Activated CD8-positive, alpha-beta memory T cell treated with anti-CD3 and anti-CD28 coated beads, Interleukin-2, amount 50 U/mL, for 4 hours (primary cell): ENCODE measurements around the gene C22orf31.

Experiments
- DNase-seq: peaks from one replicate; pipeline ENCODE4 v3.0.0-alpha.2; 2020

The C22orf31 gene

DNA sequence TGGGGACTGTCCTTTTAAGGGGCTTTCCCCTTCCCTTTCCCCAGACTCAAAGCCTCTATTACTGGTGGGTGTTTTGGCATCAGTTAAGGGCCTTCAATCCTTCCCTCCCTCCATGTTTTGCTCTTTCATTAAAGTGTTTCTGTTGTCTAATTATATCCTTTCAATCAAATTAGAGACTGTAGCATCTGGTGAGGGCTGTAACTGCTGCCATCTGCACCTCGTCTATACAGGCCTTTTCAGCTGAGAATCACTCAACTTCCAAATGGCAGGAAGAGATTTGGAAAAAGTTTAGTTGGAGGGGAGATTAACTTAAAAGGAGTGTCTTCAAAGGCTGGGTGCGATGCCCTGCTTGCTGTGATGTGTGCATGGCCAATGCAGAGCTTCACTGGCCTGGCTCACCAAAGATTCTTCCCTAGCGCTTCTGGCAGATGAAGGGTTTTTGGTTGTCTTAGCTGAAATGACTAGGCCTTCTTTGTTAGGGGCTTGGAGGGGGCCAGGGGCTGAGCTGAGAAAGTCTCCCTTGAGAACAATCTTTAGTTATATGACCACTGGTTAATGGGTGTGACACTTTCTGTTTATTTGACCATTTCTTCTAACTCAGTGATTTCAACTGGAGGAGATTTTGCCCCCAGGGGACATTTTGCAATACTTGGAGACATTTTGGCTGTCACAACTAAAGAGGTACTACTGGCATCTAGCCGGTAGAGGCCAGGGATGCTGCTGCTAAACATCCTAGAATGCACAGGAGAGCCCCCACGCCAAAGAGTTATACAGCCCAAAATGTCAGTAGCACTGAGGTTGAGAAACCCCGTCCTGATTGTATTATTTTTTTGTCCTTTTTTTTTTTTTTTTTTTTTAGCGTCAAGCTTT is 18.7 kb upstream of the C22orf31 start:
- DNase-seq: no peak

DNA sequence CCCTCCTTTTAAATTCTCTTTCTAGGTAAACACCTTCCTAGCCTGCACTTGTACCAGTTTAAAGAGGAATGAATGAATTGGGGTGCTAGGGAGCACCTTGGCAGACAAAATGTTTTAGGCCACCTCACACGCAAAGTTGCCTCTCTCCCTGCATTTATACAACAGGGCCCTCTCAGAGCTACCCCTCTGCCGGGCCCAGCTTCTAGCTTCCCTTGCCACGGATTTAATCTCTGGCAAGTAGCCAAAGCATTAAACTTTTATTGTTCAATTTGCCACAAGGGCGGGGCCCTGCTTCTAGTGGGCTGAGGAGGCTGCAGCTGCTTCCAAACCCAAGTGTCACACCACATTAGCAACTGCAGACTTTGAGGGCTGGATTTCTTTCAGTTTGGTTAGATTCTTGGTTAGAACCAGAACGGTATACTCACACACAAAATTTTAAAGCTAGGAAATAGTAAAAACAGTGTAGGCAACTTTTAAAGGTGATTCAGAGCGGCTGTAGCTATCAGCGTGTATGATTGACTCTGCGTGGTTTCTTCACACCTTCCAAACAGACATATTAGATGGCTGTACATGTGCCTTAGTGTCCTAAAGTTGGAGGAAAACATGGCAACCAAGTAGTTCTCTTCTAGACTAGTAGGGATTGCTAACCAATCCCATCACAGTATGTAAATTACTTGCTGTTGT is 17.7 kb upstream of the C22orf31 start:
- no peak for DNase-seq

DNA sequence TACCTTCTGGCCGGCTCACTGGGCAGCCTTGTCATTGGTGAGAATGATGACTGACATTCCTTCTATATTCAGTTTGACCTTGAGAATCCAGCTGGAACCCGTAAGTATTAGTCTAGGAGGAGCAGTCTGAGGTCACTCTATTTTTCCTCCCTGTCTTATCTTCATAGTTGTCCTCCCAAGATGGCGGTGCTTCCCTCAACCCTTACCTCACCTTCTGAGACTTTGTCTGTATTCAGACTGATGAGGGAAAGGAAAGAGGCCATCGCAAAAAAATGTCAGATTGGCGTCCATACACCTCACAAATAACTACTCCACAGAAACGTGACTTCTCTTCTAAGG is 17.2 kb upstream of the C22orf31 start:
- DNase-seq: no peak

DNA sequence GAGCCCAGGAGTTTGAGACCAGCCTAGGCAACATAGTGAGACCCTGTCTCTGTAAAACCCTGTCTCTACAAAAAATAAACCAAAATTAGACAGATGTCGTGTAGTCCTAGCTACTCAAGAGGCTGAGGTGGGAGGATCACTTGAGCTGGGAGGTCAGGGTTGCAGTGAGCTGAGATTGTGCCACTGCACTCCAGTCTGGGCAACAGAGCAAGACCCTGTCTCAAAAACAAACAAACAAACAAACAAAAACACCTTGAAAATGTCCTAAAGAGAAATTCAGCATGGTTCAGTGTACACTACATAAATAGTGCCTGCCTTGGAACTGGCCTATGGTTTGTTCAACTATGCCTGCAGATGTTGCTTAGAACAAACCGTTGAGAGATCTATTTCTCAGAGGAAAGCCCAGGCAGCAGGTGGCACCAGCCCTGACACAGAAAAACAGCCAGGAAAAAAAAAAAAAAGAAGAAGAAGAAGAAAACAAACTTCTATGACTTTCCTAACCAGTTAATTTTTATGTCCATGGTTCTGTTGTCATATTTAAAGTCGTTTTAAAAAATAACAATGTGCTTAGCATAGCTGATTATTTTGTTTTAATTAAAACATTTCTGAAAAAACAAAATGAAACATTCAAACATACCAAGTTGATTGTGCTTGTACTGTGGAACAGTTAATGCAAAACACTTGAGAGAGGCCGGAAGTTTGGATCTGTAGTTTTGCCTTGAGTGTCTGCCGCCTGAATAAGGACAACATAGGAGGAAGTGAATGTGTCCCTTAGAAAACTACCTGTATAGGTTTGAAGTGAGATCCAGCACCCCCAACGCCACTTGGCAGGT is 16.6 kb upstream of the C22orf31 start:
- no peak for DNase-seq

DNA sequence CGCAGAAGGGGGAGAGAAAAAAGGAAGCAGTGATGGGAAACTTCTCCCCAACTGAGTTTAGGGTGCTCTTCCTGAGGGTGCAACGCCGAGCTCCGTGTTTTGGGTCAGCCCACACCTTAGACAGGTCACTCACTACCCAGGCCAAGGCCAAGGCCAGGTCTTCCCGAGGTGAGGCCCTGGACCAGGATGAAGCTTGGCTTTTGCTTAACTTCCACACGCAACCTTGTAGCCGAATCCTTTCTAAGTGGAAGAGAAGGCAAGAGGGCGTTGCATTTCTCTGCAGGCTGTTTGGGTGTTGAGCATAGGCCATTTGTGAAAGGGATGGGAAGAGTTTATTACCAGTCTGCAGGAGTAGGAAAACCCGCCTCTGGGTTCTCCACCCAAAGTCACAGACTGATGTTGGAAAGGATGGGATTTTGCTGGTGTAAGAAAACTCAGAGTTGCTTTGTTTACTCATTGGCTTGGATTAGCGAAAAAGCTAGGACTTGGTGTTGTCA is 12.7 kb upstream of the C22orf31 start:
- DNase-seq: no peak

DNA sequence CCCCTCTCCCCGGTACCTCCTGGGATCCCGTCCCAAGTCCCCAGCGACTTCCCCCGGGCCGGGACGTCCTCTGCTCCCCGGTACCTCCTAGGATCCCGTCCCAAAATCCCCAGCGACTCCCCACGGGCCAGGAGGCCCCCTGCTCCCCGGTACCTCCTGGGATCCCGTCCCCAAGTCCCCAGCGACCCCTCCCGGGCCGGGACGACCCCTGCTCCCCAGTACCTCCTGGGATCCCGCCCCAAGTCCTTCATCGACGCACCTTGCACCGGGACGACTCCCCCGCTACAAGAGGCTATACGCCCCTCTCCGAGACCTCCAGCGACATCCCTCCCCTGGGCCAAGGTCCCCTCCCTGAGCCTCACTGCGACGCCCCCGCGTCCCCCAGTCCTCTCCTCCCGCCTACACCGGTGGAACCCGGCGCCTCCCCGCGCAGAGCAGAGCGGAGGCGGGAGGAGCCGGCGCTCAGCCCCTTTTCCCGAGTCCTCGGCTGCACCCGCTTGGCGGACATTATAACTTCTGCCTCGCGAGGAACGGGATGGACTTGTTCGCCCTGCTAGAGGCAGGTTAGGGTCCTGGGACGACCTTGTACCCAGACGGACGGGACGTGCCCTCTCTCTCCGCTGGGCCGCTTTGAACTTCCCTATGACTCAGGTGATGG is 12.1 kb upstream of the C22orf31 start:
- DNase-seq: peak; percentile 35

DNA sequence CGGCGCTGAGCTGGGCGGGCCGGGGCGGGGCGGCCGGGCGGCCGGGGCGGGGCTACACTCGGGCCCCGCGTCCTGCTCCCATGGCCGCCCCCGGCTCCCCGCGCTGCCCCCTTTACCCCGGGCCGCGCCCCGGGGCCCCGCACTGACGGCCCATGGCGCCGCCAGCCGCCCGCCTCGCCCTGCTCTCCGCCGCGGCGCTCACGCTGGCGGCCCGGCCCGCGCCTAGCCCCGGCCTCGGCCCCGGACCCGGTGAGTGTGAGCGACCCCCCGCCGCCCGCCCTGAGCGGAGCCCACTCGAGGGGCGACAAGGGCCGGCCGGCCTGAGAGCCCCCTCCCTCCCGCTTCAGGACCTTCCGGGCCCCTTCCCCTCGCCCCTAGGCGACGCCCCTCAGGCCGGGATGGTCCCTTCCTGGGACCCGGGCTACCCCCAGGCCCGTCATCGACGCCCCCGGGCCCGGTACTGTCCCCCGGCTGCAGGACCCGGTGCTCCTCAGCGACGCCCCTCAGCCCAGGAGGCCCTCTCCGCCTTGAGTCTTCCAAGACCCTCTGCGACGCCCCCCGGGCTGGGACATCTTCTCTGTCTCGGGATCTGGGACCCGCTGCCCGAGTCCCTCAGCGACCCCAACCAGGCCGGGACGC is 11.5 kb upstream of the C22orf31 start, which contains the start of gene KREMEN1:
Gene KREMEN1, plus strand, starts transcription at position 57 of the 639 bp plus-strand sequence. Its CDS starts 96 bp downstream, at position 153.
- DNase-seq: no peak

DNA sequence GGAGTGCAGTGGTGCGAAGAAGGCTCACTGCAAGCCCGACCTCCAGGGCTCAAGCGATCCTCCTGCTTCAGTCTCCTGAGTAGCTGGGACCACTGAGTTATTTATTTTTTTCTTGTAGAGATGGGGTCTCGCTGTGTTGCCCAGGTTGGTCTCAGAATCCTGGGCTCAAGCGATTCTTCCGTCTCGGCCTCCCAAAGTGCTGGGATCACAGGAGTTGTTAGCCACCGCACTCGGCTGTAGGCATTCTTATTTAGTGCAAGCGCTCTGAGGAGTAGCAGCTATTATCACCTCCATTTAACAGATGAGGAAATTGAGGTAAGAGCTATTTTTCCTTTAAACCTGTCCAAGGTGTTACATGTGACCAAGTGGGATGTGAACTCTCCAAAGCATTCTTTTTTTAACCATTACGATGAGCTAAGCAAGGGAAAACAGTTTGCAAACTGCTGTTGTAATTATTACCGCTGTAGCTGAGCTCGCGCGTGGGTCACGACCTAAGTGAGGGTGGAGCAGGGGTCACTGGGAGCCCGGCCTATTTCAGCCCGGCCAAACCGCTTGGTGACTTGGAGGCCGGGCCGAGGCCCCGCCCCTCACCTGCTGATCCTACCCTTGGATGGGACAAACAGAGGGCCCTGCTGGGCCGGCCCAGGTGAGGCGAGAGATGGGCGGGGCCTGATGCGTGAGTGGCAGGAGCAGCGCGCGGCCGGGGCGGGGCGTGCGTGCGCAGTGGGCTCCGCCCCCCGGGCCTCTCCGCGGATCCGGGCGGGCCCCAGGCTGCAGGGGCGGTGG is 10.8 kb upstream of the C22orf31 start:
- peak; percentile 82 for DNase-seq

DNA sequence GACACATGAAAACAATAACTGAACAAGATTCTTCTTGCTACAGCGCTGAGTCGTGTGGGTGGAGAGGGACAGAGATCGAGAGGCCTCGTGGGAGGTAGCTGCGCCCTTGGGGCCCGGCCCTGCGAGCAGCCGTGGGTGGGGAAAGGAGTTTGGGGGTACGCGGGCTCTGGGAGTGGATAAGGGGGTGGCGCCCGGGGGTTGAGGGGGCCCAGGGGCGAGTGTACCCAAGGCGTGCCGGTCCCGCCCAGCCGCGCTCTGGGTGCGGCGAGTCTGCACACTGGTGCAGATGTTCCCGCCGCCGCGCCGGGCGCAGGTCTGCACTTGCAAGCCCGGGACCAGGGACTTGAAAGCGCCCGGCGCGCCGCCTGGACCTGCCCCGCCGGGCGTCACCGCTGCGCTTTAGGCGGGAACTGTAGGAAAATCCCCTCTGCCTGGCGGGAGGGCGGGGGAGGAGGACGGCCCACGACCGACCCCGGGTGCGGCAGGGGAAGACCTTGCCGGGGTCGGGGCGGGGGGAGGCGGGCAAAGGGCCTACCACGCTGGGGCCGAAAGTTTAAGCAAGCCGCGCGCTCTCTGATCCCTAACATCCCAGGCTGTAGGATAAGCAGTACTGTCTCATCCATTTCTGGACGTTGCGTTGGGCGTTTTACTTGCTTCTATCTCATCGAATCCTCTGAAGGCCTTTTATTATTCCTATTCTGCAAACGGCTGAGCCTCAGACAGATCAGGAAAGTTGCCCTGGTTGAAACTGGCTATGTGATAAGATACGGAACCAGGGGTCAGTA is 9.8 kb upstream of the C22orf31 start:
- no peak for DNase-seq

DNA sequence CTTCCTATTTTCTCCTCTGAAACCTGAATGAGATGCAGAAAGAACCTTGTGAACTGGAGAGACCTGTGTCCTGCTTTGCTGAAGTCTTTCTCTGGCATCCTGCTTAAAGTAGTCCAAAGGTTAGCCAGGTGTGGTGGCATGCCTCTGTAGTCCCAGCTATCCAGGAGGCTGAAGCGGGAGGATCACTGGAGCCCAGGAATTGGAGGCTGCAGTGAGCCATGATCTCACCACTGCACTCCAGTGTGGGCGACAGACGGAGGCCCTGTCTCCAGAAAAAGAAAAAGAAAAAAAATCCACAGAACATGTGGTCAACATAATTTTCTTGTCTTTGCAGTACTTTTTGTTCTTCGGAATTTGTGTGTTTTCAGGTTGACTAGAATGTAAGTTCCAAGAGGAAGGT is 8.9 kb upstream of the C22orf31 start:
- DNase-seq: no peak

DNA sequence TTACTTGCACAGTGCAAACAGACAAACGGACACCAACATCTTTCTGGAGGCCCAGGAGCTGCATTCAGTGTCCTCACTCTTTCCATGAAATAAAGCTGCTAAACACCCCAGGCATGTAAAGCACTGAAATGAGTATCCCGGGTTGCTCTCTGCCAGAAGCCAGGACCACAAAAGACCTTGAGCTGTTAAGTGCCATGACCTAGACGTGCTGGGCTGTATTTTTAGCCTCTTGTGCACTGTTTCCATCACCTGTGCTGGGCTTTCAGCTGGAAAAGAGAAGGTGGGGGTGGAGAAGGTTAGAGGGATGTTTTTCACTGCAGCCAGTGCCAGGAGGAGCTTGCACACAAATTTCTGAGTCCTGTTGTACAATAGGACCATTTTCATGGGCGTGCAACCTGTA is 7.8 kb upstream of the C22orf31 start:
- DNase-seq: no peak

DNA sequence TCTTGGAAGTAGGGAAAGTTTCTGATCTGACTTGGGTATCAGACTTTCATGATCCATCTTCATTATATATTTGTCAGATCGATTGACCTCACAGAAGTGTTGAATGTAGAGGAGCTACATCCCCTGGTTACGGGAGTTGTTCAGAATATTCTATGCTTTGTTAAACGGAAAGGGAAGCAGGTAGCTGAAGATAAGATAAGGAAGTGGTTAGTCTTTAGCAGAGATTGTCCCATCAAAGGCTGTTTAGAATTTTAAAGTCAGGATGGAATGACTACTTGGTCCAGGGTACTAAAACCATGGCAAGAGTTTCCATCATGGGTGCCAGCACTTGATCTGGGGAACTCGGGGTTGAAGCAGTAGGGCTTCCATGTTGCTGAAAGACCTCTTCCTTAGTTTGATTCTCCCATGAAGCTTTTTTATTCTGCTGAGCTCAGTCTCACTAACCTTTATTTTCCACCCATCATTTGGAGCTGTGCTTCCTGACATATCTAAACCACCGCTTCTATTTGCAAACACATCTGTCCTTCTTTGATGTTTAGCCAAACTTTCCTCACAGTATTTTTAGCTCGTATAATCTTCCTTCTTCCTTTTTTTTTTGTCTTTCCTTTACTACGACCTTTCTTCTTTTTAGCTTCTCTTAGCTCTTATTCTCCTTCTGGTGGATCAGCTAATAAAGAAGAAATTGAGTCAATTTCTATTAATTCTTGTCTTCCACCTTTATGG is 4.0 kb upstream of the C22orf31 start:
- no peak for DNase-seq

DNA sequence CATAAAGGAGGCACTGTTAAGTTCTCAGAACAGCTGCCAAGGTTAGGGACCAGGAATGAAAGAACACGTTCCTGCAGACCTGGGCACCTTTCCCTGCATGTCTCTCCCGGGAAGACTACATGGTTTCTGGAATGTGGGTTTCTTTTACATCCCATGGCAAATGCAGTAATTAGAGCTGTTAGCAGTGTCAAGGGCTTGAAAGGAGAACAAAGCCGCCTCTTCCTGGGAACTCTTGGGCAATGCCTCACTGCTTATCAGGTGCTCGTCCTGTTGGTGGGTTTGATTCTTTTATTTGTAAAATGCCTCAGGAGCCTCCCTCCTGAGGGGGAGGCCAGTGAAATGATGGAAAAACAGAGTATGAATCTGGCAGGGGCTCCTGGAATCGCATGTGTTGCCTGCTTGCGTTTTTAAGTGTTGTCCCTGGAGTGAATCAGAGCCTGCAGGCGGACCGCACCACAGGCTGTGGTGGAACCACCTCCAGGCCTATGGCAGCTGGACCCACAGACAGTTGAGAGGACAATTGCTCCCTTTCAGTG is 723 bp upstream of the C22orf31 start:
- DNase-seq: no peak

DNA sequence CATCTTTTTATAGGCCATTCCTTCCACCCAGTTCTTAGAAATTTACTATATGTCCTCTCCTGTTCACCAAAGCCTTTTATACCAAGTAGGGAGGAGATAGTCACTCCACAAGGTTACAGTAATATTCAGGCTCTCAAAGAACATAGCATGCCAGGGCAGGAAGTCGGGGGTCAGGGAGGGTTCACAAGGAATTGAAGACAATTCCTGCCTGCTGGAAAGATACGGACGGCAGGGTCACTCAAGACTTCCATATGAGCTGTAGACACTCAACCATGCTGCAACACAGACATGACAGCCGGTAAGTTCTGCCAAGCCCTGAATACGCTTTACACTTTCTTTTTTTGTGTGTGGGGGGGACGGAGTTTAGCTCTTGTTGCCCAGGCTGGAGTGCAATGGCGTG is 700 bp downstream of the C22orf31 start:
- no peak for DNase-seq

DNA sequence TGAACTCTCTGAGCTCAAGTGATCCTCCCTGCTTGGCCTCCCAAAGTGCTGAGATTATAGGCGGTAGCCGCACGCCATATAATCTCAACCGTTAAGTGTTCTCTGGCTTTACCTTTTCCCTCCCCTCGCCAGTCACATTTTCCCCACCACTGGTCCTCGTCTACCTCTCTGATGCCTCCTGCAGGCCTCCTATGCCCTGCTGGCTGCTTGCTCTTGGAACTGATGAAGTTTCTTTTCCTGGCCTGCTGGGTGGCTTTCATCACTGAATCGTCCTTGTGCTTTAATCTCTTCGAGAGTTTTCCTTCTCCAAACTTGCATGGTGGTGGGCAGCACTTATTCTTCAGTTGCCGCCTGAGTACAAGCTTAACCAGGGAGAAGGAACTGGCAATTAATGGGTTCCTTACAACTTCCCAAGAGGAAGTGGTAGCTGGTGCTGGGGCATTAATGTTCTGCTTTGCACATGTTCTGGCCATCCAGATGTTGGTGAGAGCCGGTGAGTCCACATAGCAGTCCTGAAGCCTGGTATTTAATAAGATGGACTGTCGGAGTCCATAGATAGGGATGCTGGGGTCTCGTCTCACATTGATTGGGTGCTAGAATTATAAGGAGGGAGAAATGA is 1.3 kb downstream of the C22orf31 start:
- no peak for DNase-seq

DNA sequence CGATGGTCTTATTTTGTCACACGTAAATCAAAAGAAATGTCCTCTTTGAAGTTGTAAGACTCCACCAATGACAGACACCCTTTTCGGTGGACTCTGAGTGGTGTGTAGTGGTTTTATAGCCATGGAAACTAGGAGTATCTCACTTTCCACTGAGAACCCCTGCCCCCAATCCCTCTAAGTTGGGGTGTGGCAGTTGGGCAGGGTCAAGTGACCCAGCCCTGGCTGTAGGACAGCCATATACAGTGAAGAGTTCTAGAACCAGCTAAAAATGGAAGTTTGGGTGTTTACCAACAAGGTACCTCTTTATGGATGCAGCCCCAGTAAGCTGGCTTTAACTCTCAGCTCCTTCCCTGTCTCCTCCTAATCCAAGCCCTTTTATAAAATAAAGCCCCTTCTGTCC is 5.2 kb downstream of the C22orf31 start:
- DNase-seq: no peak

DNA sequence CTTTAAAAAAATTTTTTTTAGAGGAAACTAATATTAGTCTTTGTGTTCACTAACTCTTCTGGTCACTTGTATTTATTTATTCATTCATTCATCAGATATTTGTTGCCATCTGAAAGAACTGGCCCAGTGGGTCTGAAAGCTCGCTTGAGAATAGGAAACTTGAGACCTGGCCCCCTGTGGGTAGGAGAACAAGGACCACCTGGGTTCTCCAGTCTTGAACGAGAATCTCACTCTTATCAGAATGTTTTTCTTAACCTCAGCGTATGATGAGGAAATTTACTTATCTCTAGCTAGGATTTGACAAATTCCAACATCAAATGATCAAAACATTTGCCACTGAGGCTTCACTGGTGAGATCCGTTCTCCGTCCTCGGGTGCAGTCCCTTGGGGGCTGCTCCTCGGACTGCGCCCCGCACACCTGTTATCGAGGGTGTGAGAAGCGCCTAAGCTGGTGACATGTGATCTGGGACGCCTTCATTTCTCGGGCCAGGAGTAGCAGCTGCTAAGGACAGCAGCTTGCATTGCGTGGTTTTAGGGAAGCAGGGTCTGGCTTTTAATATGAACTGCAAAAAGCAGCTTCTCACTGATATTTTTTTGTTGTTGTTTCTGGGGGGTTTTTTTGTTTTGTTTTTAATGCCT is 6.3 kb downstream of the C22orf31 start:
- DNase-seq: no peak

DNA sequence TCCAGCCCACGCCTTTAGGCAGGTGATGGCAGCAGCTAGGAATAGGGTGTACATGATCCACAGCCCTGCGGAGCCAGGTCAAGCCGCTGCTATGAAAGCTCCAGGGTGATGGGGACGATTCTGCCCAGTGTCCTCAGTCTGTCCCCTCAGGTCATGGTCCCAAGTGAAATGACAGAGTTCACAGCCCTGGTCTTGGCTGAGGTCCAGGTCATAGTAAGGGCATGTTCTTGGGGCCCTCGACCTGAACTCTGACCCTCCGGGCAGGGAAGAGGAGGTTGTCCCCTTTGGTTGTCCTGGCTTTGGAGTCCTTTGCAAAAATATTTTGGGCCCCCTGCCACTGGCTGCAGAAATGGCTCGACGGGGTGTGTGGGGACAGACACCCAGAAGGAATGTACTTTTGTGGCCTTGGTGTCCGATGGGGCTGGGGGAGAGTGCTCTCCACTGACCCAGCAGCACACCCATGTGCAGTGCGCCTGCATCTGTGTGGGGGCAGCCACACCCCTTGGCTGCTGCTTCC is 7.3 kb downstream of the C22orf31 start:
- DNase-seq: no peak
